SK-N-MC (cell line): ENCODE measurements around the gene GPR137B.

Experiments used
- DNase-seq: peaks from one replicate; pipeline ENCODE4 v3.0.0-alpha.2; 2011; ENCODE audit warnings: low read depth, low spot score
- H3K27ac ChIP-seq: fragments of 200-600 bp; sonication (generic); 2 replicates; pipeline ENCODE4 v1.5.1; 2016; ENCODE audit warnings: mixed run types
- H3K36me3 ChIP-seq: fragments of 200-600 bp; sonication (generic); 2 replicates; pipeline ENCODE4 v1.6.1; 2017; ENCODE audit warnings: antibody characterized with exemption, low read length, mixed read lengths; ENCODE audit not compliant: insufficient read depth
- H3K4me3 ChIP-seq: fragments of 200-600 bp; sonication (generic); 2 replicates; pipeline ENCODE4 v1.5.1; 2016
- H3K9ac ChIP-seq: fragments of 200-600 bp; sonication (generic); 2 replicates; pipeline ENCODE4 v1.8.0; 2017; ENCODE audit warnings: mixed run types, mixed read lengths; ENCODE audit not compliant: insufficient read length
- H3K9me3 ChIP-seq: fragments of 200-600 bp; sonication (generic); 2 replicates; pipeline ENCODE4 v1.6.1; 2017; ENCODE audit warnings: low read depth, mild to moderate bottlenecking, antibody characterized with exemption, low read length, moderate library complexity, mixed read lengths
- EZH2 ChIP-seq: fragments of 200-600 bp; sonication (generic); IDR thresholded peaks from one replicate; pipeline ENCODE4 v1.6.1; 2017; ENCODE audit warnings: antibody characterized with exemption
- FOXP2 ChIP-seq: optimal IDR thresholded peaks from 2 replicates; pipeline ENCODE3; 2011; ENCODE audit warnings: mild to moderate bottlenecking, moderate library complexity; ENCODE audit not compliant: insufficient read depth; ENCODE audit errors: extremely low read length, control extremely low read depth
- POLR2AphosphoS5 ChIP-seq: IDR thresholded peaks from 2 replicates; pipeline ENCODE4 v1.6.1; 2012; ENCODE audit warnings: mild to moderate bottlenecking, low read depth, low read length, borderline replicate concordance

GPR137B gene

GRCh38 chr1:236204039-236204438, 61.7 kb downstream of the GPR137B start:
- H3K4me3 ChIP-seq, result no peak overlapping the region
- DNase-seq, result no peak
- peak overlapping the region; percentile 47; the same call in 1 of the 2 replicates for H3K27ac ChIP-seq
- TF ChIP-seq FOXP2 (no peak), EZH2 (no peak), POLR2AphosphoS5 (no peak)
- H3K9ac ChIP-seq, result no peak overlapping the region
- no peaks in the 10 kb centered on the region; the same call in none of the 2 replicates for H3K9me3 ChIP-seq
- peaks cover 92% of the 10 kb centered on the region for H3K36me3 ChIP-seq

- Histone ChIP-seq H3K9me3 (no peaks in the 10 kb centered on the region; the same call in none of the 2 replicates), H3K27ac (peak overlapping the region; percentile 47; the same call in 1 of the 2 replicates), H3K9ac (no peak overlapping the region), H3K4me3 (no peak overlapping the region), H3K36me3 (peaks cover 92% of the 10 kb centered on the region)
- no peak for DNase-seq
- no peak for TF ChIP-seq FOXP2
- TF ChIP-seq EZH2, result no peak
- TF ChIP-seq POLR2AphosphoS5, result no peak
These were observed 62.3 kb downstream of the GPR137B start for GRCh38 chr1:236204656-236205055.

- no peak for DNase-seq
- H3K9ac ChIP-seq, result peak overlapping the region; percentile 43
- no peaks in the 10 kb centered on the region; the same call in 1 of the 2 replicates for H3K9me3 ChIP-seq
- TF ChIP-seq POLR2AphosphoS5, result no peak; the same call in 1 of the 2 replicates
- H3K36me3 ChIP-seq, result peaks cover 91% of the 10 kb centered on the region
- H3K27ac ChIP-seq, result peak overlapping the region; percentile 82
- H3K4me3 ChIP-seq, result peak overlapping the region; percentile 47
These were observed 64.2 kb downstream of the GPR137B start for GRCh38 chr1:236206548-236206947.

DNA sequence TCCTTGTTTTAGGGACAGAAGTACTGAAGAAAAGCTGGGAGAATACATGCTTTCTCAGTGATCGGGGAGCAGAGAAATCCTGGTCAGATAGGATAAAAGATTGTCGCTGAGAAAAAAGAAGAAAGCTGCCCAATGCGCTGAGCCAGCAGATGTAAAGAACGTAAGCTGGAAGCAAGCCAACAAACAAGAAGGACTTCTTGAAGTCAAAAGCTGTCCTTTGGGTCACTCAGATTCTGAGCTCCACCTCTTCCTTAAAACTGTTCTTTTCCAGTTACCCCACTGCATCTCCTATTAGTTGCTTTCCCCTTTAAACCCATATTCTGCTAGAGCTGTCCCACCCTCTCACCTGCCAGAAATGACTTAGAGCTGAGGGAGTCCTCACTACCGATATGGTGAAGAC, 64.8 kb downstream of the GPR137B start:
- TF ChIP-seq EZH2 (no peak), FOXP2 (no peak), POLR2AphosphoS5 (no peak)
- Histone ChIP-seq H3K36me3 (peaks cover 91% of the 10 kb centered on the region), H3K27ac (peak overlapping the region; percentile 82), H3K9ac (peak overlapping the region; percentile 43), H3K9me3 (no peaks in the 10 kb centered on the region; the same call in 1 of the 2 replicates), H3K4me3 (peak overlapping the region; percentile 47; the same call in 1 of the 2 replicates)
- DNase-seq, result no peak

DNA sequence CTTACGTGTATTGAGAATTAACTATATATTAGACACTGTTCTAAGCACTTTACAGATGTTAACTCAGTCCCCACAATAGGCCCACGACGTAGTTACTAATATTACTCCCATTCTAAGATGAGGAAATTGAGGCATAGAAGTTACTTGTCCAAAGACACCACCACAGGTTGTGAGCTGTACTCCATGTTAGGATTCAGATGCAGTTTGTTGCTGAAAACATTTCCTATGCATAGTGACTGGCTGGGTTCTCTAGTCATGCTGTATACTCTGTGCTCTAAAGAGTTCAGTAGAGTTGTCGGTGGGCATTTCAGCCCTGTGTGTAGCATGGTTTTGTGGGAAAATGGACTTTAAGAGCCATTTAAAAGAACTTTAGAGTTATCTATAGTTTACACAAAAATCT, 65.2 kb downstream of the GPR137B start:
- no peak overlapping the region for H3K9ac ChIP-seq
- no peak for TF ChIP-seq POLR2AphosphoS5
- no peak for TF ChIP-seq FOXP2
- no peak for TF ChIP-seq EZH2
- H3K36me3 ChIP-seq, result peaks cover 91% of the 10 kb centered on the region
- peak overlapping the region; percentile 82 for H3K27ac ChIP-seq
- no peak overlapping the region for H3K4me3 ChIP-seq
- no peak for DNase-seq
- H3K9me3 ChIP-seq, result no peaks in the 10 kb centered on the region

GRCh38 chr1:236209185-236209584, 66.8 kb downstream of the GPR137B start:
- Histone ChIP-seq H3K36me3 (peaks cover 85% of the 10 kb centered on the region), H3K9me3 (no peaks in the 10 kb centered on the region), H3K27ac (peak overlapping the region; percentile 59), H3K4me3 (peak overlapping the region; percentile 27; the same call in 1 of the 2 replicates), H3K9ac (no peak overlapping the region)
- peak; percentile 35 for DNase-seq
- TF ChIP-seq FOXP2 (no peak), POLR2AphosphoS5 (peak; percentile 20; the same call in 1 of the 2 replicates)

DNA sequence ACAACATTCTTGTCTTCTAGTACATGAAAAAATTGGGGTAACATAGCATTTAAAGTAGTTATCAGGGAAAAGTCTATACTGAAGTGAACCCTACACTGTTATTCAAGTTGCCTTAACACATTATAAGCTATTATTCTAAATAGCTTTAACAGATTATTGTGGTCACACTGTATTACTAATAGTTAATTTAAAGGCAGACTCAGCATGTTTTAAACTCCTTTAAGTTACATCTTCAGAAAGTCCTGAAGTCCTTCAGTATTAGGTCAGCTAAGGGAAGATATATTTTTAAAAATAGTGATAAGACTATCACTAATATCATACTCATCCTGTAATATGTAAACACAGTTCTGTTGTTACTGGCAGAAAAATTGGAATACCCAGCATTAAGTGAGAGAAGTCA, 67.4 kb downstream of the GPR137B start:
- no peaks in the 10 kb centered on the region for H3K9me3 ChIP-seq
- TF ChIP-seq EZH2 (no peak), POLR2AphosphoS5 (no peak), FOXP2 (no peak)
- peaks cover 80% of the 10 kb centered on the region for H3K36me3 ChIP-seq
- 0 out of 2 replicates have a peak overlapping the region, but pooled peaks have one; percentile 2 for H3K4me3 ChIP-seq
- peak overlapping the region; percentile 59 for H3K27ac ChIP-seq
- no peak overlapping the region for H3K9ac ChIP-seq
- no peak for DNase-seq

DNA sequence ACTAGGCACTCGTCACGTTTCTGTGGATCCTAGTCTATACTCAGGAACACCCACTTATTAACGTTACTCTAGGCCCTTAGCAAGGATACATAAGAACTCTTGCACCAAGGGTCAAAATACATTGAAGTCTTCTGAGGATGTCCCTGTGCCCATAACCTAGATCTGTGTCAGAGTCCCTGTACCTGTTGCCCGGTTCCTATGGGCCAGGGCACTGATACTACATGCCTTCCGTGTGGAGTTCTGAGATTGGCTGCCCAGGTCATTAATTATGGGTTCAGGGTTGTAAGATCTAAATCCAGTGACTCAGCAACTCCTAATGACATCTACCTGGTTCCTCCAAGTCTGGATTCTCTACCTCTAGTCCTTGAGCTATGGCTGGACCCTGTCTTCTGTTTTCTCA, 69.5 kb downstream of the GPR137B start:
- no peak overlapping the region for H3K9ac ChIP-seq
- DNase-seq, result no peak
- H3K36me3 ChIP-seq, result peaks cover 61% of the 10 kb centered on the region
- H3K4me3 ChIP-seq, result no peak overlapping the region
- H3K9me3 ChIP-seq, result no peaks in the 10 kb centered on the region
- no peak overlapping the region for H3K27ac ChIP-seq
- TF ChIP-seq FOXP2 (no peak), POLR2AphosphoS5 (no peak), EZH2 (no peak)

GRCh38 chr1:236213534-236213933, 71.2 kb downstream of the GPR137B start:
- no peak for DNase-seq
- Histone ChIP-seq H3K9ac (no peak overlapping the region), H3K36me3 (peaks cover 50% of the 10 kb centered on the region), H3K4me3 (no peak overlapping the region), H3K9me3 (no peaks in the 10 kb centered on the region), H3K27ac (no peak overlapping the region; the same call in 1 of the 2 replicates)
- TF ChIP-seq FOXP2 (no peak), EZH2 (no peak), POLR2AphosphoS5 (no peak)
